Activated T-cell treated with anti-CD3 and anti-CD28 coated beads, Interleukin-2, amount 50 U/mL, for 72 hours (primary cell): Measurements from ENCODE around the gene NEGR1. TPM values are rescaled to one million over a fixed set of nuclear protein-coding genes. Genes with fewer than 3 reads are reported as not detected.

Experiments
- ATAC-seq, 2 donors: fragments of 150-1000 bp; cut with Tn5 transposase; replicated peaks in 1 of 2; 2 replicates each; pipeline ENCODE4 v1.10.0; 2021; ENCODE audit warnings: moderate library complexity in 2 of 2, mild to moderate bottlenecking in 1 of 2
- DNase-seq, 2 donors: peaks; one replicate each; pipeline ENCODE4 v3.0.0; 2021 to 2022; ENCODE audit warnings: mixed read lengths in 1 of 2
- H3K27ac Mint-ChIP-seq: one replicate; pipeline ENCODE4 v1.8.0; 2022; ENCODE audit warnings: mild to moderate bottlenecking, moderate library complexity, mixed read lengths
- H3K27me3 Mint-ChIP-seq: one replicate; pipeline ENCODE4 v1.8.0; 2022; ENCODE audit warnings: low read depth, mixed read lengths
- H3K36me3 Mint-ChIP-seq, 2 donors: one replicate each; pipeline ENCODE4 v1.8.0; 2022; ENCODE audit warnings: mixed read lengths in 2 of 2, mild to moderate bottlenecking in 1 of 2; ENCODE audit not compliant: insufficient read depth in 2 of 2
- H3K4me1 Mint-ChIP-seq: one replicate; pipeline ENCODE4 v1.8.0; 2022; ENCODE audit warnings: low read depth, mixed read lengths
- H3K4me3 Mint-ChIP-seq, 2 donors: one replicate each; pipeline ENCODE4 v1.8.0; 2022; ENCODE audit warnings: mild to moderate bottlenecking in 2 of 2, mixed read lengths in 2 of 2, moderate library complexity in 2 of 2
- H3K9me3 Mint-ChIP-seq, 2 donors: one replicate each; pipeline ENCODE4 v1.8.0; 2022; ENCODE audit warnings: mixed read lengths in 2 of 2
- total RNA-seq, 2 donors: library from RNA; stranded (reverse); gene quantifications; one replicate each; pipeline ENCODE4 v1.2.3, GENCODE V29; 2022

Gene NEGR1
- total RNA-seq, 2 donors from 2014 or later = 0.24 TPM; not detected in 1

- no peaks in the 10 kb centered on the region for H3K36me3 Mint-ChIP-seq
- H3K4me1 Mint-ChIP-seq = no peaks in the 10 kb centered on the region
- no peak overlapping the region for H3K4me3 Mint-ChIP-seq
- H3K27me3 Mint-ChIP-seq = no peaks in the 10 kb centered on the region
- ATAC-seq = no peak
- DNase-seq = no peak
- H3K9me3 Mint-ChIP-seq = peaks cover 2 to 5% of the 10 kb centered on the region in 2 donors
- no peak overlapping the region for H3K27ac Mint-ChIP-seq
Observed at GRCh38 chr1:72140222-72140621, 142.1 kb downstream of the NEGR1 start.

- H3K27me3 Mint-ChIP-seq = no peaks in the 10 kb centered on the region
Observed at GRCh38 chr1:72137656-72138055, 144.7 kb downstream of the NEGR1 start.

DNA sequence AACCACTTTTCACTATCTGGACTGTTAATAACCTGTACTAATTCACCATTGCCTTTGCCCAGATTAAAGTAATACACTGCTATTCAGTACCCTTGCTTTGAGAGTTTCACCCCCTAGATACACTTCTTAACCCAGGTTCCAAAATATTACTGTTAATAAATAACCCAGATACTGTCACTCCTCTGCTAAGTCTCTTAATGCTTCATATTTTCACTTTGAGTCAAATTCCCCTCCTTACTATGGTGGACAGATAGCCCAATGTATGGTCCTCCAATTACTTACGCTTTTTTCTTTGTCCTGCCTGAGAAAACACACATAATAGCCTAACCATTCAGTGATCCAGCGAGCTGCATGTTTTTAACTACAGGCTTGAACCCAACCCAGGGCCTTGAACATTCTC is 152.5 kb downstream of the NEGR1 start:
- ATAC-seq (no peak), DNase-seq (no peak)
- Mint-ChIP-seq H3K9me3 (no peaks in the 10 kb centered on the region), H3K4me3 (no peak overlapping the region), H3K36me3 (no peaks in the 10 kb centered on the region), H3K27me3 (no peaks in the 10 kb centered on the region), H3K4me1 (no peaks in the 10 kb centered on the region), H3K27ac (no peak overlapping the region)

More at GRCh38 chr1:72137656-72138055, 144.7 kb downstream of the NEGR1 start:
- DNase-seq (no peak), ATAC-seq (no peak)
- no peak overlapping the region for H3K27ac Mint-ChIP-seq
- H3K36me3 Mint-ChIP-seq = no peaks in the 10 kb centered on the region
- H3K4me3 Mint-ChIP-seq = no peak overlapping the region
- no peaks in the 10 kb centered on the region for H3K4me1 Mint-ChIP-seq
- peaks cover 2 to 5% of the 10 kb centered on the region in 2 donors for H3K9me3 Mint-ChIP-seq

DNA sequence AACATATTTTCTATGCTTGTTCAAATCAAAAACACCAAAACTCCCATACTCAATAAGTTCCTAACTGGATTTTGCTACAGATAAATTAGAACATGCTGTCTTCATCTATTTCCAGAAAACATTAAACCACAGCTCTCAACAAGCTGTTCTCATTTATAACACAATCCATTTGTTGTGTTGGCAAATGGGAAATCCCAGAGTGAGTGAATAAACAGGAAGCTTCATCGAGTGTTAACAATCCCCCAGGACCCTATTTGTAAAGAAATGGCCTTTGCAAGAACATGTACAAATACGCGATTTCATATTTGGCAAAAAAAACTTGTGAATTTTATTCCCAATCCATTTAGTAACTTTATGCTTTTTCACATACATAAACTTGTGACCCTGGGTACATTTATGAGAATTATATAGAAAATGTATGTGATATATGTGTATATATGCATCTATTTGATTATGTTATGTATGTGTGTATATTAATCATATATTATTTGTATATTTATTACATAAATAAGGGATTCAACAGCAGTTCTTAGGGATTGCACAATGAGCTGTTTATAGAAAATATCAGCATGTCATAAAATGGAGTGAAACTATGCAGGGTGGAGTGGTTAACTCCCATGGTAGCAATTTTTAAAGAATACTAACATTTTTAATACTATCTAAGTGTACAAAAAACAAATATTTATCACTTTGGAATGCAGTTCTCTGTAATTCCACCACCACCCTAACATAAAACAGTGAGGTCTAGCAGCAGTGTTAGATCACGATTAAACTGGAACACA is 160.0 kb downstream of the NEGR1 start:
- Mint-ChIP-seq H3K27ac (no peak overlapping the region), H3K9me3 (no peaks in the 10 kb centered on the region), H3K27me3 (no peaks in the 10 kb centered on the region), H3K4me3 (no peak overlapping the region), H3K4me1 (no peaks in the 10 kb centered on the region), H3K36me3 (no peaks in the 10 kb centered on the region)
- DNase-seq = no peak
- ATAC-seq = no peak

DNA sequence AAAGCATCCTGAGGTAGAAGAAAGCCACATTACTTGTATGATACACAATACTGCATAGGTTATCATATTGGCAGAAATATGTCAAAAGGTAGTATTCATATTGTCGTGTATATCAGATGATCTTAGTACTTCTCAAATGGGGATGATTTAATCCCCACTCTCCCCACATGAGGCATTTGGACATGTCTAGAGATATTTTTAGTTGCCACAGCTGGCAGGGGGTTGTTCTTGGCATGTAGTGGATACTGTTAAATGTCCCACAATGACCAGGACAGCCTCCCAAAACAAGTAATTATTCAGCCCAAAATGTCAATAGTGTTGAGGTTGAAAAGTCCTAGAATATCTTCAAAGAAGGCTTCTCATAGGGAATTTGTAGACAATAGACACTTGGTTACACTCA is 162.8 kb downstream of the NEGR1 start:
- no peaks in the 10 kb centered on the region for H3K36me3 Mint-ChIP-seq

DNA sequence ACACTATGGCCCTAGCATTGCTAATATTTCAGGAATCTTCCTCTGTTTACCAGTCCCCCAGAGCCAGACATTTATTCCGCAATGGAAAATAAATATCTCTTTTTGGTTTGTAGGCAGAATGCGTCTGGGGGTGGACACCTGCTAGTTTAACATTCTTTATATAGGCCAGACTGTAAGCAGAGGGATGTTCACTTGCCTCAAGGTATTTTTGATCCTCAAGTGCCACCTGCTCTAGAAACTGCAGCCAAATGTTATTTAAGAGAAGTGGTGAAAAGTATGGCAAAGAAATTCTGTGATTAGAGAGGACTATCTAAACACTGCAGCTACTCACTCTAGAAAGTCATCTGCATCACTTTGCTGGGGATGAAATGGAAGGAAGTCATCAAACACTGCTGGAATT is 164.7 kb downstream of the NEGR1 start:
- H3K4me1 Mint-ChIP-seq = no peaks in the 10 kb centered on the region
- ATAC-seq = no peak

More for the DNA sequence above, 162.8 kb downstream of the NEGR1 start:
- ATAC-seq (no peak), DNase-seq (no peak)
- Mint-ChIP-seq H3K27me3 (no peaks in the 10 kb centered on the region), H3K9me3 (peaks cover 0 to 3% of the 10 kb centered on the region in 2 donors), H3K27ac (no peak overlapping the region), H3K4me3 (no peak overlapping the region), H3K4me1 (no peaks in the 10 kb centered on the region)

DNA sequence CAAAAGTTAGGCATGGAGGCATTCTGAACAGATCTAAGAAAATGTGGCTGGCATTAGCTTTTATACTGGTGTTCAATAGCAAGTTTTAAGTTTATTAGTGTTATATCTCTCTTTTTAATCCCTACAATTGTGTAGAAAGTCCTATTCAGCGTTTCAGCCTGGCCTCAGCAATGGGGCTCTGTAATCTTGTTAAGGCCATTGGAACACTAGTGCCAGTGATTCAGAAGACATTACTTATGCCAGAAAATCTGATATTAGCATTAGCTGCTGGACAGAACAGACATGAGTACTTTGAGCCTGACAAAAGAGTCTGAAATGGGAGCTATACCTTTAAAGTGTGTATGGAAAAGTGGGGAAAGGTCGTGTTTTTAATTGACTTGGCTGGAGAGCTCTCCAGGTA is 167.0 kb downstream of the NEGR1 start:
- no peaks in the 10 kb centered on the region for H3K36me3 Mint-ChIP-seq
- ATAC-seq (no peak), DNase-seq (no peak)
- no peaks in the 10 kb centered on the region for H3K4me1 Mint-ChIP-seq
- no peak overlapping the region for H3K27ac Mint-ChIP-seq
- no peaks in the 10 kb centered on the region for H3K27me3 Mint-ChIP-seq
- no peak overlapping the region for H3K4me3 Mint-ChIP-seq
- H3K9me3 Mint-ChIP-seq = peaks cover 2 to 4% of the 10 kb centered on the region in 2 donors

More for the DNA sequence above, 164.7 kb downstream of the NEGR1 start:
- Mint-ChIP-seq H3K27ac (no peak overlapping the region), H3K27me3 (no peaks in the 10 kb centered on the region), H3K9me3 (peaks cover 2 to 4% of the 10 kb centered on the region in 2 donors), H3K36me3 (no peaks in the 10 kb centered on the region), H3K4me3 (no peak overlapping the region)
- no peak for DNase-seq

GRCh38 chr1:72111662-72112061 is 170.7 kb downstream of the NEGR1 start:
- DNase-seq (no peak), ATAC-seq (no peak)
- Mint-ChIP-seq H3K4me1 (no peaks in the 10 kb centered on the region), H3K4me3 (no peak overlapping the region), H3K27ac (no peak overlapping the region), H3K27me3 (no peaks in the 10 kb centered on the region), H3K9me3 (peaks cover 2 to 4% of the 10 kb centered on the region in 2 donors), H3K36me3 (no peaks in the 10 kb centered on the region)

DNA sequence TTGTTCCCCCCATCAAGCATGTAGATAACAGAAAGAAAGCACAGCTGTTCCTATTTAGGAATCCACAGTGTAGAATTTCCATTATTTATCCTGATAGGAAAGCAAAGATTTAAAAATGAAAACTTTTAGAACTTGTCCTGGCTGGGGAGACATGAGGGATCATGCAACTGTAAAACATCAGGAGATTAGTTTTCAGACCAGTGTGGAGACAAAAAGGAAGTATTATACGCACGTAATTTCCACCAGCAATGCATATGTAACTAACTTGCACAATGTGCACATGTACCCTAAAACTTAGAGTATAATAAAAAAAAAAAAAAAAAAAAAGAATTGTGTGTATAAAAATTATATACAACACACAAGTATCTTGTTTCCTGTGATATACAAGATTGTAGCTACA is 172.4 kb downstream of the NEGR1 start:
- H3K4me1 Mint-ChIP-seq = no peaks in the 10 kb centered on the region
- no peak overlapping the region for H3K4me3 Mint-ChIP-seq
- H3K36me3 Mint-ChIP-seq = no peaks in the 10 kb centered on the region
- ATAC-seq (no peak), DNase-seq (no peak)
- no peaks in the 10 kb centered on the region for H3K27me3 Mint-ChIP-seq
- peaks cover 2% of the 10 kb centered on the region in 2 donors for H3K9me3 Mint-ChIP-seq
- H3K27ac Mint-ChIP-seq = no peak overlapping the region

GRCh38 chr1:72105201-72105600 is 177.1 kb downstream of the NEGR1 start:
- H3K4me3 Mint-ChIP-seq = no peak overlapping the region
- H3K27me3 Mint-ChIP-seq = no peaks in the 10 kb centered on the region
- no peaks in the 10 kb centered on the region for H3K4me1 Mint-ChIP-seq
- no peak for ATAC-seq
- no peak for DNase-seq
- H3K9me3 Mint-ChIP-seq = peaks cover 0 to 5% of the 10 kb centered on the region in 2 donors
- no peaks in the 10 kb centered on the region for H3K36me3 Mint-ChIP-seq
- no peak overlapping the region for H3K27ac Mint-ChIP-seq

GRCh38 chr1:72101840-72102632 is 180.3 kb downstream of the NEGR1 start:
- H3K9me3 Mint-ChIP-seq = peaks cover 0 to 5% of the 10 kb centered on the region in 2 donors
- no peak overlapping the region for H3K4me3 Mint-ChIP-seq
- no peak for DNase-seq
- H3K4me1 Mint-ChIP-seq = no peaks in the 10 kb centered on the region
- ATAC-seq = no peak
- no peaks in the 10 kb centered on the region for H3K36me3 Mint-ChIP-seq
- no peak overlapping the region for H3K27ac Mint-ChIP-seq
- H3K27me3 Mint-ChIP-seq = no peaks in the 10 kb centered on the region

GRCh38 chr1:72100771-72101170 is 181.6 kb downstream of the NEGR1 start:
- no peaks in the 10 kb centered on the region for H3K36me3 Mint-ChIP-seq
- ATAC-seq (no peak), DNase-seq (no peak)
- H3K4me3 Mint-ChIP-seq = no peak overlapping the region
- H3K9me3 Mint-ChIP-seq = peaks cover 0 to 5% of the 10 kb centered on the region in 2 donors
- no peak overlapping the region for H3K27ac Mint-ChIP-seq
- H3K4me1 Mint-ChIP-seq = no peaks in the 10 kb centered on the region
- no peaks in the 10 kb centered on the region for H3K27me3 Mint-ChIP-seq

DNA sequence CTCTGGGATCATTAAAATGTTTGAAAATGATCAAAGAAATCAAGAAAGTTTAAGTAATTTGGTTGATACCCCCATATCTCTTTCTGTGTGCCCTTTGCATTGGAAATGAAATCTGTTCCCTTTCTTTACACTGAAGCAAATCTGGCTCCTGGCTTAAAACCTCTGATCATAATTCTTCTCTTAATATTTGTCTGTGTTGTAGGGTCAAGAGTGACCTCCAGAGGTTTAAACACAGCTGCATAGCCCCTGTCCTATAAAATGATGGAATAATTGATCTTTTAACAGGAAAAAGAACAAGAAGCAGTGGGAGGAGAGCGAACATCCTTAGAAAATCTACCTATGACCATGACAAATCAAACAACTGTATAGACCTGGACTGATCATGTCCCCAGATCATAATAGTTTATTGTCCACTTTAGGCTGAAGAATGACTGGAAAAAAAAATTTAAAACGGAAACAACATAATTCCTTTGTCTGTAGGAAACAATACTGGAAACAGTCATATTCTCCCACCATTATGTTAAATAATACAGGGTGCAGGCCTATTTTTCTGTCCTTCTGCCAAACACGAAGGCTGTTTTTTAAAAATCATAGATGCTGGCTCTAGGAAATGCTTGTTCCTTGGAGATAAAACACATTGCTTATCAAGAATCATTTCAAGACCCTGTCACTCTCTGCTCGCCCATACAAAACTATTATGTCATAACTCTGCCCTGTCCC is 184.3 kb downstream of the NEGR1 start:
- H3K9me3 Mint-ChIP-seq = peaks cover 0 to 4% of the 10 kb centered on the region in 2 donors
- DNase-seq = no peak
- H3K27me3 Mint-ChIP-seq = no peaks in the 10 kb centered on the region
- no peaks in the 10 kb centered on the region for H3K4me1 Mint-ChIP-seq
- ATAC-seq = no peak
- H3K36me3 Mint-ChIP-seq = no peaks in the 10 kb centered on the region
- no peak overlapping the region for H3K4me3 Mint-ChIP-seq
- H3K27ac Mint-ChIP-seq = no peak overlapping the region
